ENCODE results near the gene EDAR. TPM values are rescaled to one million over a fixed set of nuclear protein-coding genes. Genes with fewer than 3 reads are reported as not detected.

The EDAR gene
- total RNA-seq, 1 donor from 2014 or later = 0.12 TPM

- intact Hi-C loops (cut with DNase I) = no loop called here
Observed at GRCh38 chr2:108967757-108968156, 21.3 kb downstream of the EDAR start.

GRCh38 chr2:108965540-108966289, 23.3 kb downstream of the EDAR start:
- Histone ChIP-seq H3K27me3 (ENCODE audit: low read depth) (no peaks in the 10 kb centered on the region), H3K36me3 (no peaks in the 10 kb centered on the region), H3K4me3 (no peak overlapping the region), H3K9me3 (no peaks in the 10 kb centered on the region), H3K27ac (no peak overlapping the region), H3K4me1 (no peaks in the 10 kb centered on the region)
- DNase-seq (no peak), ATAC-seq (no peak)
- intact Hi-C loops (cut with DNase I) = no loop called here
- TF ChIP-seq CTCF (IDR thresholded peaks at IDR 0.05) = no peak

More at GRCh38 chr2:108967757-108968156, 21.3 kb downstream of the EDAR start:
- H3K9me3 ChIP-seq = no peaks in the 10 kb centered on the region
- ATAC-seq = no peak
- H3K36me3 ChIP-seq = no peaks in the 10 kb centered on the region
- DNase-seq = no peak
- H3K27me3 ChIP-seq (ENCODE audit: low read depth) = no peaks in the 10 kb centered on the region
- no peaks in the 10 kb centered on the region for H3K4me1 ChIP-seq
- no peak for TF ChIP-seq CTCF (IDR thresholded peaks at IDR 0.05)
- H3K4me3 ChIP-seq = no peak overlapping the region
- H3K27ac ChIP-seq = no peak overlapping the region

GRCh38 chr2:108963057-108963456, 26.0 kb downstream of the EDAR start:
- no peak overlapping the region for H3K4me3 ChIP-seq
- no peaks in the 10 kb centered on the region for H3K9me3 ChIP-seq
- ATAC-seq (no peak), DNase-seq (no peak)
- no peak for TF ChIP-seq CTCF (IDR thresholded peaks at IDR 0.05)
- H3K36me3 ChIP-seq = no peaks in the 10 kb centered on the region
- H3K27me3 ChIP-seq (ENCODE audit: low read depth) = no peaks in the 10 kb centered on the region
- intact Hi-C loops (cut with DNase I) = no loop called here
- no peaks in the 10 kb centered on the region for H3K4me1 ChIP-seq
- no peak overlapping the region for H3K27ac ChIP-seq

GRCh38 chr2:108961796-108962195, 27.2 kb downstream of the EDAR start:
- H3K4me1 ChIP-seq = no peaks in the 10 kb centered on the region
- DNase-seq (no peak), ATAC-seq (no peak)
- H3K9me3 ChIP-seq = no peaks in the 10 kb centered on the region
- H3K36me3 ChIP-seq = no peaks in the 10 kb centered on the region
- no peak overlapping the region for H3K4me3 ChIP-seq
- intact Hi-C loops (cut with DNase I) = no loop called here
- TF ChIP-seq CTCF (IDR thresholded peaks at IDR 0.05) = no peak
- H3K27me3 ChIP-seq (ENCODE audit: low read depth) = no peaks in the 10 kb centered on the region
- no peak overlapping the region for H3K27ac ChIP-seq

- DNase-seq (no peak), ATAC-seq (no peak)
- H3K4me1 ChIP-seq = no peaks in the 10 kb centered on the region
- H3K27ac ChIP-seq = no peak overlapping the region
- H3K9me3 ChIP-seq = no peaks in the 10 kb centered on the region
- H3K36me3 ChIP-seq = no peaks in the 10 kb centered on the region
- no peaks in the 10 kb centered on the region for H3K27me3 ChIP-seq (ENCODE audit: low read depth)
- intact Hi-C loops (cut with DNase I) = no loop called here
- H3K4me3 ChIP-seq = no peak overlapping the region
- no peak for TF ChIP-seq CTCF (IDR thresholded peaks at IDR 0.05)
Observed at GRCh38 chr2:108960006-108960405, 29.0 kb downstream of the EDAR start.
